ENCODE results near the gene REV3L.

GRCh38 chr6:111399626-111400025 is 83.4 kb downstream of the REV3L start:
- no peak for TF ChIP-seq POLR2A (IDR thresholded peaks at IDR 0.05; ENCODE audit: low read depth, low read length)
- TF ChIP-seq TAF1 (IDR thresholded peaks at IDR 0.05; ENCODE audit: borderline replicate concordance, low read depth, low read length): no peak
- TF ChIP-seq POLR2AphosphoS5 (IDR thresholded peaks at IDR 0.05; ENCODE audit: low read depth, low read length): no peak
